Measurements from ENCODE around the gene THRA. TPM values are rescaled to one million over a fixed set of nuclear protein-coding genes. Genes with fewer than 3 reads are reported as not detected.

The THRA gene
- total and polyA plus RNA-seq, 2 of the 8 experiments (the other 6 are each of a cell fraction or from before 2014, with no cell fraction given), result 6.4 to 10.2 TPM

GRCh38 chr17:40041196-40041595 is 21.6 kb upstream of the THRA start:
- H2BK120ac ChIP-seq (replicated peaks; ENCODE audit: low read depth, low read length), result no peak overlapping the region
- H3K79me1 ChIP-seq (ENCODE audit: low read depth, low read length), result no peaks in the 10 kb centered on the region
- peaks cover 0 to 6% (median 2%) of the 10 kb centered on the region in 4 experiments; a peak in 2 of 7 replicates for H3K4me1 ChIP-seq (replicated peaks in 1 of 4; ENCODE audit: control insufficient read depth in 3 of 4, insufficient read depth in 4 of 4, low read length in 3 of 4)
- H2BK15ac ChIP-seq (ENCODE audit: low read length), result no peak overlapping the region
- H2BK20ac ChIP-seq (ENCODE audit: low read length), result no peak overlapping the region
- H3K27me3 ChIP-seq (replicated peaks in 1 of 4; ENCODE audit: control insufficient read depth in 3 of 4, extremely low read depth in 1 of 4, insufficient read depth in 3 of 4, low read length in 3 of 4), result no peaks in the 10 kb centered on the region
- DNase-seq (ENCODE audit: low read depth in 1 of 2, low spot score in 2 of 2) (no peak), FAIRE-seq (no peak)
- H2BK12ac ChIP-seq (ENCODE audit: low read depth, low read length), result no peak overlapping the region
- TF ChIP-seq CBX5 (IDR thresholded peaks at IDR 0.05; ENCODE audit: low read depth, low read length), result no peak
- TF ChIP-seq HDAC6 (IDR thresholded peaks at IDR 0.05; ENCODE audit: low read depth, low read length), result no peak
- TF ChIP-seq SIX5 (IDR thresholded peaks at IDR 0.05; ENCODE audit: low read depth, low read length), result no peak
- no peak for TF ChIP-seq CREB1 (IDR thresholded peaks at IDR 0.05)
- no peak for TF ChIP-seq NANOG (IDR thresholded peaks at IDR 0.05; ENCODE audit: insufficient read depth, low read depth, low read length, poor library complexity, severe bottlenecking)
- H3K9me3 ChIP-seq (ENCODE audit: insufficient read depth in 2 of 2, low read depth in 1 of 2, low read length in 1 of 2), result no peaks in the 10 kb centered on the region
- H3K14ac ChIP-seq (ENCODE audit: insufficient read length), result no peak overlapping the region
- H2BK5ac ChIP-seq (ENCODE audit: low read depth, low read length), result no peak overlapping the region
- H3K23me2 ChIP-seq (ENCODE audit: low read depth, low read length), result no peaks in the 10 kb centered on the region
- H4K5ac ChIP-seq (ENCODE audit: insufficient read length, low read depth, low read length), result no peak overlapping the region
- H3K56ac ChIP-seq (replicated peaks; ENCODE audit: insufficient read length, low read depth, low read length), result peak overlapping the region; percentile 56
- no peaks in the 10 kb centered on the region for H3K79me2 ChIP-seq (ENCODE audit: control insufficient read depth in 1 of 2, insufficient read depth in 2 of 2, low read length in 2 of 2)
- no peak overlapping the region for H3K4me2 ChIP-seq (ENCODE audit: insufficient read depth in 1 of 2, low read depth in 2 of 2, low read length in 2 of 2)
- H3K23ac ChIP-seq (ENCODE audit: insufficient read length), result no peak overlapping the region
- CTCF ChIA-PET (ENCODE audit: partially characterized antibody), result interaction anchor here (1.0 to 29.7 kb wide), 5 partner anchors 23 to 49 kb away, joined by 3 to 876 read pairs (median 5); partner anchors contain the start of genes MED24 and THRA
- no peak overlapping the region for H2AFZ ChIP-seq (ENCODE audit: low read length)
- no peak overlapping the region for H3K9ac ChIP-seq (replicated peaks in 1 of 4; ENCODE audit: extremely low read depth in 1 of 4, low read depth in 3 of 4, low read length in 3 of 4)
- no peak overlapping the region for H3K4me3 ChIP-seq (ENCODE audit: extremely low read depth in 1 of 4, insufficient read depth in 2 of 4, low read depth in 3 of 4, low read length in 4 of 4)
- no peak overlapping the region for H3K27ac ChIP-seq (ENCODE audit: low read depth, low read length)
- H2AK5ac ChIP-seq (ENCODE audit: low read depth, low read length), result no peak overlapping the region
- peaks cover 0 to 3% (median 0%) of the 10 kb centered on the region in 4 experiments; a peak in 1 of 8 replicates for H3K36me3 ChIP-seq (ENCODE audit: control insufficient read depth in 2 of 4, insufficient read depth in 4 of 4, low read length in 3 of 4)
- WGBS, 2 experiments (ENCODE audit: extremely low coverage in 1 of 2, insufficient coverage in 1 of 2, insufficient read length in 1 of 2, insufficient replicate concordance in 2 of 2, low coverage in 1 of 2, low lambda C conversion rate in 2 of 2, missing lambda C conversion rate in 1 of 2), result 96% methylated on average over 2 of the region's 2 CpGs; no CpG with 5 or more reads in 1 of the 2 experiments
- POLR2A ChIA-PET (ENCODE audit: partially characterized antibody), result interaction anchor here (1.1 to 1.8 kb wide), 6 partner anchors 9 to 27 kb away, joined by 3 to 8 read pairs (median 4); partner anchors contain the start of genes CSF3 and MED24
- H3K18ac ChIP-seq (ENCODE audit: extremely low read depth, low read length), result no peak overlapping the region
- no peak overlapping the region for H3K4ac ChIP-seq (replicated peaks; ENCODE audit: insufficient read length, low read depth, low read length)
- H4K8ac ChIP-seq (ENCODE audit: extremely low read depth, insufficient read depth, low read length), result no peak overlapping the region
- H4K91ac ChIP-seq (replicated peaks; ENCODE audit: insufficient read length, low read length), result no peak overlapping the region
- H4K20me1 ChIP-seq (replicated peaks in 1 of 2; ENCODE audit: control insufficient read depth in 1 of 2, insufficient read depth in 2 of 2, low read length in 2 of 2), result no peaks in the 10 kb centered on the region

All from H1 (cell line).